ENCODE measurements around the gene STXBP4.

GRCh38 chr17:55121268-55121667, 152.7 kb downstream of the STXBP4 start:
- TF ChIP-seq EZH2phosphoT487 (IDR thresholded peaks at IDR 0.05; ENCODE audit: borderline replicate concordance, low read depth, low read length) (no peak), CTCF (conservative IDR thresholded peaks at IDR 0.05; ENCODE audit: low read length) (no peak)

Measured in OCI-LY7 (cell line).